Suppressor macrophage treated with lipopolysaccharide for 4 hours (primary cell): ENCODE data around the gene C16orf89.
"Not testable (repeated sequence)": the region's sequence is repeated elsewhere in the genome, so short reads cannot be mapped to it uniquely, and the experiment has no call there.

ENCODE experiments used
- DNase-seq: peaks from one replicate; pipeline ENCODE4 v3.0.0-alpha.2; 2020

C16orf89 gene

GRCh38 chr16:5065813-5066212 is at the start of gene C16orf89:
TSS of gene C16orf89 (minus strand) at chr16:5065956. CDS start at chr16:5065908, 48 bp downstream.
- DNase-seq: no peak

GRCh38 chr16:5110933-5111332 is 45.2 kb upstream of the C16orf89 start:
- not testable (repeated sequence) for DNase-seq

- DNase-seq: no peak
These were observed 42.9 kb upstream of the C16orf89 start for GRCh38 chr16:5108505-5109158.

- DNase-seq: not testable (repeated sequence)
These were observed 39.3 kb upstream of the C16orf89 start for GRCh38 chr16:5105039-5105438.

GRCh38 chr16:5103296-5104032 is 37.7 kb upstream of the C16orf89 start:
- DNase-seq: not testable (repeated sequence)

GRCh38 chr16:5099174-5099573 is 33.4 kb upstream of the C16orf89 start:
- not testable (repeated sequence) for DNase-seq

GRCh38 chr16:5098221-5099159 is 32.7 kb upstream of the C16orf89 start:
- DNase-seq: peak; percentile 55

GRCh38 chr16:5097470-5098220 is 31.9 kb upstream of the C16orf89 start, which contains the start of gene EEF2KMT:
TSS of gene EEF2KMT (minus strand) at chr16:5097795. CDS start at chr16:5097739, 56 bp downstream.
- DNase-seq: peak; percentile 99

GRCh38 chr16:5097061-5097469 is 31.3 kb upstream of the C16orf89 start:
- DNase-seq: peak; percentile 13

GRCh38 chr16:5096437-5097060 is 30.8 kb upstream of the C16orf89 start:
- not testable (repeated sequence) for DNase-seq

- not testable (repeated sequence) for DNase-seq
These were observed 29.5 kb upstream of the C16orf89 start for GRCh38 chr16:5095145-5095830.

- not testable (repeated sequence) for DNase-seq
These were observed 28.0 kb upstream of the C16orf89 start for GRCh38 chr16:5093746-5094145.

GRCh38 chr16:5093081-5093480 is 27.3 kb upstream of the C16orf89 start:
- not testable (repeated sequence) for DNase-seq

GRCh38 chr16:5090592-5090991 is 24.8 kb upstream of the C16orf89 start:
- not testable (repeated sequence) for DNase-seq

GRCh38 chr16:5089911-5090555 is 24.3 kb upstream of the C16orf89 start:
- DNase-seq: not testable (repeated sequence)

GRCh38 chr16:5088936-5089335 is 23.2 kb upstream of the C16orf89 start:
- not testable (repeated sequence) for DNase-seq

GRCh38 chr16:5088086-5088790 is 22.5 kb upstream of the C16orf89 start:
- not testable (repeated sequence) for DNase-seq

GRCh38 chr16:5085716-5086115 is 20.0 kb upstream of the C16orf89 start:
- not testable (repeated sequence) for DNase-seq

GRCh38 chr16:5084802-5085201 is 19.0 kb upstream of the C16orf89 start:
- peak; percentile 63 for DNase-seq
